GM18511 (cell line): Measurements from ENCODE around the gene CRNKL1.
"Not testable (repeated sequence)": the region's sequence is repeated elsewhere in the genome, so short reads cannot be mapped to it uniquely, and the experiment has no call there.

Experiments used
- ATAC-seq: cut with Tn5 transposase; IDR thresholded peaks from one replicate; pipeline ENCODE4 v1.9.1; 2021; ENCODE audit warnings: mild to moderate bottlenecking, moderate library complexity; ENCODE audit not compliant: unreplicated experiment

CRNKL1 gene

GRCh38 chr20:20010639-20011500 lies 41.4 kb downstream of the CRNKL1 start:
- no peak for ATAC-seq

- ATAC-seq, result no peak
Measured at GRCh38 chr20:20009784-20010253, 42.4 kb downstream of the CRNKL1 start.

GRCh38 chr20:20005342-20005741 lies 46.9 kb downstream of the CRNKL1 start:
- no peak for ATAC-seq

- ATAC-seq, result not testable (repeated sequence)
Measured at GRCh38 chr20:20003955-20004322, 48.3 kb downstream of the CRNKL1 start.

GRCh38 chr20:20003031-20003954 lies 49.0 kb downstream of the CRNKL1 start:
- ATAC-seq, result peak; percentile 72

- no peak for ATAC-seq
Measured at GRCh38 chr20:20002101-20002998, 49.9 kb downstream of the CRNKL1 start.

- no peak for ATAC-seq
Measured at GRCh38 chr20:20000211-20000968, 51.9 kb downstream of the CRNKL1 start.

- no peak for ATAC-seq
Measured at GRCh38 chr20:19998990-19999705, 53.1 kb downstream of the CRNKL1 start.

- no peak for ATAC-seq
Measured at GRCh38 chr20:19996917-19997316, 55.3 kb downstream of the CRNKL1 start.

- ATAC-seq, result no peak
Measured at GRCh38 chr20:19996222-19996621, 56.0 kb downstream of the CRNKL1 start.

GRCh38 chr20:19995220-19995863 lies 56.9 kb downstream of the CRNKL1 start:
- ATAC-seq, result no peak

GRCh38 chr20:19993958-19994669 lies 58.2 kb downstream of the CRNKL1 start:
- no peak for ATAC-seq

GRCh38 chr20:19992996-19993908 lies 59.0 kb downstream of the CRNKL1 start:
- ATAC-seq, result no peak

- ATAC-seq, result no peak
Measured at GRCh38 chr20:19991854-19992253, 60.4 kb downstream of the CRNKL1 start.

- no peak for ATAC-seq
Measured at GRCh38 chr20:19991308-19991707, 61.0 kb downstream of the CRNKL1 start.

- ATAC-seq, result no peak
Measured at GRCh38 chr20:19990850-19991249, 61.4 kb downstream of the CRNKL1 start.

- no peak for ATAC-seq
Measured at GRCh38 chr20:19987046-19987445, 65.2 kb downstream of the CRNKL1 start.
